SK-MEL-5 (cell line): ENCODE measurements around the gene LSM3. TPM values are rescaled to one million over a fixed set of nuclear protein-coding genes. Genes with fewer than 3 reads are reported as not detected.

Experiments
- DNase-seq: peaks from one replicate; pipeline ENCODE4 v3.0.0-alpha.2; 2016; ENCODE audit warnings: low read depth, low spot score
- in situ Hi-C: cut with HindIII; loops from 2 replicates; pipeline ENCODE4 v1.10.0; 2016; ENCODE audit warnings: low sequenced_read_pairs, high pct_unique_total_duplicates, low pct_unique_long_range_greater_than_20kb
- total RNA-seq: library from RNA; depleted of rRNA; stranded (reverse); fragments of >200 nt; shearing (Covaris generic); gene quantifications from 2 replicates; pipeline ENCODE4 v1.2.3, GENCODE V29; 2014; rRNA removed

LSM3 gene
- total RNA-seq, 1 experiment from 2014 or later = 17.4 TPM

DNA sequence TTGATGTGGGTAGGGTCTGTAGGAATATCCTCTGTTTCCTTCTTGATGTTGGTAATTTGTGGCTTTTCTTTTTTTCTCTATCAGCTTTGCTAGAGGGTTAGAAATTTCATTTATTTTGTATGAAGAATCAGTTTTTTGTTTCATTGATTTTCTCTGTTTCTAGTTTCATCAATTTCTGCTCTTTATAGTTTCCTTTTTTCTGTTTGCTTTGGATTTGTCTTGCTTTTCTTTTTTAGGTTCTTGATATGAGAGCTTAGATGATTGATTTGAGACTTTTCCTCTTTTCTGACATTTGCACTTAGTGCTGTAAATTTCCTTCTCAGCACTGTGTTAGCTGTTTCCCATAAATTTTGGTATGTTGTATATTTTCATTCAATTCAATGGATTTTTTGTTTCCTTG is 61.3 kb downstream of the LSM3 start:
- DNase-seq = no peak
- in situ Hi-C loops = no loop called here

- no peak for DNase-seq
- in situ Hi-C loops = no loop called here
Measured at GRCh38 chr3:14240366-14240765, 61.7 kb downstream of the LSM3 start.

DNA sequence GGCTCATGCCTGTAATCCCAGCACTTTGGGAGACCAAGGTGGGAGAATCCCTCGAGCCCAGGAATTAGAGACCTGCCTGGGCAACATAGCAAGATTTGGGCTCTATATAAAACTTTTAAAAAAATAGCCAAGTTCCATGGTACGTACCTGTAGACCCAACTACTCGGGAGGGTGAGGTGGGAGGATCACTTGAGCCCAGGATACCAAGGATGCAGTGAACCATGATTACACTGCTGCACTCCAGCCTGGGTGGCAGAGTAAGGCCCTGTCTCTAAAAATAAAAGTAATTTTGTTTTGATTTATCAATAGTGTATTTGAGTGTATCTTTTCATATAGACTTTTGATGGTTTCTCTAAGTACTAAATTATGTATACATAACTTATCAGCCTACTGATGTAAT is 63.1 kb downstream of the LSM3 start:
- in situ Hi-C loops = no loop called here
- DNase-seq = no peak

- in situ Hi-C loops = no loop called here
- DNase-seq = no peak
Measured at GRCh38 chr3:14242490-14243311, 64.1 kb downstream of the LSM3 start.

GRCh38 chr3:14243782-14244181 is 65.2 kb downstream of the LSM3 start:
- in situ Hi-C loops = no loop called here
- DNase-seq = no peak

GRCh38 chr3:14244521-14245247 is 66.1 kb downstream of the LSM3 start:
- DNase-seq = no peak
- in situ Hi-C loops = no loop called here

GRCh38 chr3:14245248-14245639 is 66.6 kb downstream of the LSM3 start:
- in situ Hi-C loops = no loop called here

GRCh38 chr3:14245822-14246221 is 67.2 kb downstream of the LSM3 start:
- no peak for DNase-seq
- in situ Hi-C loops = no loop called here

More at GRCh38 chr3:14245248-14245639, 66.6 kb downstream of the LSM3 start:
- DNase-seq = no peak

- in situ Hi-C loops = no loop called here
Measured at GRCh38 chr3:14246414-14246813, 67.8 kb downstream of the LSM3 start.

DNA sequence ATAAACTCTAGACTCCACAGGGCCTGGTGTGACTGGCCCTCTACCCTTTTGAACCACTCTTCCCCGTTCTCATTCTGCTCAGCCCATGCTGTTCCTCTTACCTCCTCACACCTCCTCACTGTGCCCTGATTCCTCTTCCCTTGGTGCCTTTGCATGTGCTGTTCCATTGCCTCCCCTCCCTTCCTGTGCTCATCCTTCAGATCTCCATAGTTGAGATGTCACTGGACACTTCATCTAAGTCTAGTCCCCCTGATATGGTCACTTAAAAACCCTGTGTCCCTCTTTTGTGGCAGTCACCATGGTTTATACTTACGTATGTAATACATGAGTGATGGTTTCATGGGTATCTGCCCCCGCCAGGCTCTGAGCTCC is 69.8 kb downstream of the LSM3 start:
- in situ Hi-C loops = no loop called here
- DNase-seq = no peak

More at GRCh38 chr3:14246414-14246813, 67.8 kb downstream of the LSM3 start:
- no peak for DNase-seq

GRCh38 chr3:14248849-14249523 is 70.4 kb downstream of the LSM3 start:
- DNase-seq = peak; percentile 88
- in situ Hi-C loops = no loop called here

Other genes with a start within 250 kb of the LSM3 start
- 41.0 and 42.3 TPM in 2 replicates for gene CHCHD4, start 53.9 kb upstream of the LSM3 start, total RNA-seq
- 56.4 and 58.2 TPM in 2 replicates for gene TMEM43, start 53.8 kb upstream of the LSM3 start, total RNA-seq
- gene XPC, start 216 bp upstream of the LSM3 start, total RNA-seq = 25.3 and 25.9 TPM in 2 replicates
- 9.4 and 10.2 TPM in 2 replicates for gene SLC6A6, start 223.8 kb downstream of the LSM3 start, total RNA-seq